HepG2 (cell line): ENCODE measurements around the gene PASK. TPM values are rescaled to one million over a fixed set of nuclear protein-coding genes. Genes with fewer than 3 reads are reported as not detected.

ENCODE experiments used
- GATAD1 ChIP-seq: IDR thresholded peaks from 2 replicates; pipeline ENCODE4 v1.6.1; 2016; ENCODE audit warnings: missing genetic modification reagents, missing compliant biosample characterization
- HNRNPL ChIP-seq: fragments of 200-400 bp; formaldehyde crosslinking; IDR thresholded peaks from 2 replicates; pipeline ENCODE4 v1.6.1; 2017; ENCODE audit warnings: mild to moderate bottlenecking, low read depth, low read length
- MATR3 ChIP-seq: sonication (generic); formaldehyde crosslinking; IDR thresholded peaks from 2 replicates; pipeline ENCODE4 v1.4.0; 2020; ENCODE audit warnings: missing genetic modification reagents
- MED1 ChIP-seq: sonication (generic); formaldehyde crosslinking; IDR thresholded peaks from 2 replicates; pipeline ENCODE4 v1.4.0; 2020; ENCODE audit warnings: missing genetic modification reagents
- MTF1 ChIP-seq: sonication (generic); formaldehyde crosslinking; IDR thresholded peaks from 2 replicates; pipeline ENCODE4 v1.5.0; 2020; ENCODE audit warnings: missing genetic modification reagents
- PHF20 ChIP-seq: sonication (generic); formaldehyde crosslinking; IDR thresholded peaks from 2 replicates; pipeline ENCODE4 v1.5.0; 2020; ENCODE audit warnings: mild to moderate bottlenecking, missing genetic modification reagents
- REPIN1 ChIP-seq: sonication (generic); formaldehyde crosslinking; IDR thresholded peaks from 2 replicates; pipeline ENCODE4 v1.8.0; 2022; ENCODE audit warnings: missing genetic modification reagents, low read depth, mild to moderate bottlenecking, borderline replicate concordance
- RFX5 ChIP-seq: IDR thresholded peaks from 2 replicates; pipeline ENCODE4 v1.6.1; 2011; ENCODE audit warnings: low read depth, low read length, improper control_type of control experiment
- SNAPC2 ChIP-seq: sonication (generic); formaldehyde crosslinking; IDR thresholded peaks from 2 replicates; pipeline ENCODE4 v1.8.1; 2022; ENCODE audit warnings: mild to moderate bottlenecking, missing genetic modification reagents
- SNRNP70 ChIP-seq: fragments of 200-400 bp; formaldehyde crosslinking; IDR thresholded peaks from 2 replicates; pipeline ENCODE4 v1.6.1; 2017; ENCODE audit warnings: mild to moderate bottlenecking, low read depth, low read length, moderate library complexity
- ZBTB14 ChIP-seq: sonication (generic); formaldehyde crosslinking; IDR thresholded peaks from 2 replicates; pipeline ENCODE4 v1.4.0; 2020; ENCODE audit warnings: missing genetic modification reagents
- ZC3H13 ChIP-seq: sonication (generic); formaldehyde crosslinking; IDR thresholded peaks from 2 replicates; pipeline ENCODE4 v1.8.1; 2023; ENCODE audit warnings: mild to moderate bottlenecking, missing genetic modification reagents, moderate library complexity
- ZMYM4 ChIP-seq: sonication (generic); formaldehyde crosslinking; IDR thresholded peaks from 2 replicates; pipeline ENCODE4 v1.8.1; 2023; ENCODE audit warnings: mild to moderate bottlenecking, missing genetic modification reagents
- ZNF121 ChIP-seq: sonication (generic); formaldehyde crosslinking; IDR thresholded peaks from 2 replicates; pipeline ENCODE4 v1.5.0; 2020; ENCODE audit warnings: mild to moderate bottlenecking, missing genetic modification reagents
- ZNF331 ChIP-seq: sonication (generic); formaldehyde crosslinking; IDR thresholded peaks from 2 replicates; pipeline ENCODE4 v1.4.0; 2020; ENCODE audit warnings: missing genetic modification reagents
- ZNF354B ChIP-seq: sonication (generic); formaldehyde crosslinking; IDR thresholded peaks from 2 replicates; pipeline ENCODE4 v1.8.0; 2022; ENCODE audit warnings: mild to moderate bottlenecking, missing genetic modification reagents
- ZNF496 ChIP-seq: sonication (generic); formaldehyde crosslinking; IDR thresholded peaks from 2 replicates; pipeline ENCODE4 v1.8.1; 2023; ENCODE audit warnings: mild to moderate bottlenecking, moderate library complexity, missing genetic modification reagents; ENCODE audit not compliant: insufficient replicate concordance
- ZNF552 ChIP-seq: sonication (generic); formaldehyde crosslinking; IDR thresholded peaks from 2 replicates; pipeline ENCODE4 v1.9.0; 2022; ENCODE audit warnings: missing genetic modification reagents, mild to moderate bottlenecking, borderline replicate concordance
- ZNF660 ChIP-seq: sonication (generic); formaldehyde crosslinking; IDR thresholded peaks from 2 replicates; pipeline ENCODE4 v1.5.1; 2020; ENCODE audit warnings: mild to moderate bottlenecking, low read depth, missing genetic modification reagents, borderline replicate concordance
- polyA plus RNA-seq, 8 experiments: library from polyadenylated mRNA; depleted of rRNA in 3 of 8; stranded (reverse) in 7 of 8; unstranded in 1 of 8; fragments of >200 nt; fragmentation: Illumina TruSeq in 4 of 8; extraction: Trizol in 4 of 8; gene quantifications; 2 replicates each; pipeline versions ENCODE4 v1.2.1 to v1.2.3, GENCODE V29; 2011 to 2016; ENCODE audit warnings: low read depth in 4 of 8, missing spikeins in 1 of 8, mixed read lengths in 1 of 8; ENCODE audit not compliant: insufficient read depth in 1 of 8
- total RNA-seq, 5 experiments: library from RNA; depleted of rRNA; stranded (reverse); fragments of >200 nt; fragmentation: Illumina TruSeq; extraction: Trizol; gene quantifications; 2 replicates each; pipeline ENCODE4 v1.2.3, GENCODE V29; 2016; ENCODE audit warnings: low read depth in 1 of 5
- TF ChIP-seq, protein P1 (sequence below): sonication (generic); formaldehyde crosslinking; IDR thresholded peaks from 2 replicates; pipeline ENCODE4 v1.4.0; 2020; ENCODE audit warnings: low read depth, mild to moderate bottlenecking, missing genetic modification reagents
- TF ChIP-seq, protein P2 (sequence below): sonication (generic); formaldehyde crosslinking; IDR thresholded peaks from 2 replicates; pipeline ENCODE4 v1.4.0; 2020; ENCODE audit warnings: mild to moderate bottlenecking, missing genetic modification reagents, borderline replicate concordance

The PASK gene
- total and polyA plus RNA-seq, 2 of the 13 experiments (the other 11 are each of a cell fraction or from before 2014, with no cell fraction given), result 6.9 to 17.0 TPM

DNA sequence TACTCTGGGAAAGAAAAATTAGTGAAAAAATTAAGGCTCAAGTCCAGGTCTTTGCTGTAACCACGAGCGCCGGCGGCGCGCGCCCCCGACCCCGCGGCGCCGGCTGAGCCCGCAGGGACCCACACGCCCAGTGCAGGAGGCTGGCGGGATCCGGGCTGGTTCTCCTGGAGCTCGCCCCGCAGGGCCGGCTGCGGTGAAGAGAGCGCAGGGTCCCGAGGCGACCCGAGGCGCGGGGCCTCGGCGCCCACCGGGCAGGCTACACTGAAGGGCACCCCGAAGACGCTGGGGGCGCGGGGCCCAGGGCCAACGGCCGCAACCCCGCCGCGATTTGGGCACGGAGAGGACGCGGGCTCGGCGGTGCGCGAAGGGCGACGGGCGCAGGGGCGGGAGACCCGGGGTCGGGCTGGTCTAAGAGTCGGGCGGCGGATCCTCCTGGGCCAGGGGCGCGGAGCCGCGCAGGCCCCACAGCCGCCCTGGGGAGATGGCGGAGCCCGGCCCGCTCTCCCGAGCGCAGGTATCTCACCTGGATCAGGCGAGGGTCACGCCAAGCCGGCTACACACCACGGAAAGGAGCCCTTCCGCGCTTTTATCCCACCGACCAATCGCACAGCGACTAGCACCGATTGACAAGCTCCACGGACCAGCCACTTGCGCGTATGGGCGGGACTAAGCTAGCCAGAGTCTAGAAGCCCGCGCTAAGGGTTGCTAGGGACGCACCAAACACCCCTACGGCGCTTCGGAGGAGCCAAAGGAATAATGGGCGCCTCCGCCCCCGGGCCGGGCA is at the start of gene PASK (continued):
- peak; percentile 76; the same call in 1 of the 2 replicates for TF ChIP-seq ZNF354B (CRISPR knock-in tag)
- TF ChIP-seq SNRNP70, result no peak
- TF ChIP-seq, protein P1, sequence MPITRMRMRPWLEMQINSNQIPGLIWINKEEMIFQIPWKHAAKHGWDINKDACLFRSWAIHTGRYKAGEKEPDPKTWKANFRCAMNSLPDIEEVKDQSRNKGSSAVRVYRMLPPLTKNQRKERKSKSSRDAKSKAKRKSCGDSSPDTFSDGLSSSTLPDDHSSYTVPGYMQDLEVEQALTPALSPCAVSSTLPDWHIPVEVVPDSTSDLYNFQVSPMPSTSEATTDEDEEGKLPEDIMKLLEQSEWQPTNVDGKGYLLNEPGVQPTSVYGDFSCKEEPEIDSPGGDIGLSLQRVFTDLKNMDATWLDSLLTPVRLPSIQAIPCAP, result 0 out of 2 replicates have a peak, but pooled peaks have one; percentile 18
- 0 out of 2 replicates have a peak, but pooled peaks have one; percentile 23 for TF ChIP-seq RFX5
- TF ChIP-seq, protein P2, sequence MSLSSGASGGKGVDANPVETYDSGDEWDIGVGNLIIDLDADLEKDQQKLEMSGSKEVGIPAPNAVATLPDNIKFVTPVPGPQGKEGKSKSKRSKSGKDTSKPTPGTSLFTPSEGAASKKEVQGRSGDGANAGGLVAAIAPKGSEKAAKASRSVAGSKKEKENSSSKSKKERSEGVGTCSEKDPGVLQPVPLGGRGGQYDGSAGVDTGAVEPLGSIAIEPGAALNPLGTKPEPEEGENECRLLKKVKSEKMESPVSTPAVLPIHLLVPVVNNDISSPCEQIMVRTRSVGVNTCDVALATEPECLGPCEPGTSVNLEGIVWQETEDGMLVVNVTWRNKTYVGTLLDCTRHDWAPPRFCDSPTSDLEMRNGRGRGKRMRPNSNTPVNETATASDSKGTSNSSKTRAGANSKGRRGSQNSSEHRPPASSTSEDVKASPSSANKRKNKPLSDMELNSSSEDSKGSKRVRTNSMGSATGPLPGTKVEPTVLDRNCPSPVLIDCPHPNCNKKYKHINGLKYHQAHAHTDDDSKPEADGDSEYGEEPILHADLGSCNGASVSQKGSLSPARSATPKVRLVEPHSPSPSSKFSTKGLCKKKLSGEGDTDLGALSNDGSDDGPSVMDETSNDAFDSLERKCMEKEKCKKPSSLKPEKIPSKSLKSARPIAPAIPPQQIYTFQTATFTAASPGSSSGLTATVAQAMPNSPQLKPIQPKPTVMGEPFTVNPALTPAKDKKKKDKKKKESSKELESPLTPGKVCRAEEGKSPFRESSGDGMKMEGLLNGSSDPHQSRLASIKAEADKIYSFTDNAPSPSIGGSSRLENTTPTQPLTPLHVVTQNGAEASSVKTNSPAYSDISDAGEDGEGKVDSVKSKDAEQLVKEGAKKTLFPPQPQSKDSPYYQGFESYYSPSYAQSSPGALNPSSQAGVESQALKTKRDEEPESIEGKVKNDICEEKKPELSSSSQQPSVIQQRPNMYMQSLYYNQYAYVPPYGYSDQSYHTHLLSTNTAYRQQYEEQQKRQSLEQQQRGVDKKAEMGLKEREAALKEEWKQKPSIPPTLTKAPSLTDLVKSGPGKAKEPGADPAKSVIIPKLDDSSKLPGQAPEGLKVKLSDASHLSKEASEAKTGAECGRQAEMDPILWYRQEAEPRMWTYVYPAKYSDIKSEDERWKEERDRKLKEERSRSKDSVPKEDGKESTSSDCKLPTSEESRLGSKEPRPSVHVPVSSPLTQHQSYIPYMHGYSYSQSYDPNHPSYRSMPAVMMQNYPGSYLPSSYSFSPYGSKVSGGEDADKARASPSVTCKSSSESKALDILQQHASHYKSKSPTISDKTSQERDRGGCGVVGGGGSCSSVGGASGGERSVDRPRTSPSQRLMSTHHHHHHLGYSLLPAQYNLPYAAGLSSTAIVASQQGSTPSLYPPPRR, result no peak
- TF ChIP-seq SNAPC2, result 0 out of 2 replicates have a peak, but pooled peaks have one; percentile 35
- no peak for TF ChIP-seq ZNF121 (CRISPR knock-in tag)
- TF ChIP-seq ZMYM4, result peak; percentile 30; the same call in 1 of the 2 replicates
- TF ChIP-seq HNRNPL, result peak; percentile 37; the same call in 1 of the 2 replicates
- 0 out of 2 replicates have a peak, but pooled peaks have one; percentile 58 for TF ChIP-seq ZNF552
- peak; percentile 55; the same call in 1 of the 2 replicates for TF ChIP-seq GATAD1 (CRISPR knock-in tag)
- no peak for TF ChIP-seq ZNF496 (CRISPR knock-in tag)
- peak; percentile 48; the same call in 1 of the 2 replicates for TF ChIP-seq REPIN1
- TF ChIP-seq PHF20 (CRISPR knock-in tag), result peak; percentile 46
- 0 out of 2 replicates have a peak, but pooled peaks have one; percentile 50 for TF ChIP-seq MTF1
- 0 out of 2 replicates have a peak, but pooled peaks have one; percentile 1 for TF ChIP-seq MED1 (CRISPR knock-in tag)
- TF ChIP-seq ZNF331 (CRISPR knock-in tag), result peak; percentile 12; the same call in 1 of the 2 replicates
- TF ChIP-seq ZBTB14 (CRISPR knock-in tag), result peak; percentile 61
- TF ChIP-seq ZC3H13 (CRISPR knock-in tag), result no peak
- TF ChIP-seq ZNF660 (CRISPR knock-in tag), result no peak
- 0 out of 2 replicates have a peak, but pooled peaks have one; percentile 54 for TF ChIP-seq MATR3 (CRISPR knock-in tag)
